Measurements from ENCODE around the gene SDF4. TPM values are rescaled to one million over a fixed set of nuclear protein-coding genes. Genes with fewer than 3 reads are reported as not detected.

Gene SDF4
- total and polyA plus RNA-seq, 2 donors (not counting 1 experiment from before 2014, with no cell fraction given) = 100 to 143 TPM

- H4K20me1 ChIP-seq (ENCODE audit: control insufficient read depth, insufficient read depth, low read length, poor library complexity, severe bottlenecking) = peaks cover 7% of the 10 kb centered on the region
- H3K27me3 ChIP-seq (replicated peaks in 1 of 4; ENCODE audit: control extremely low read depth in 1 of 4, control insufficient read depth in 3 of 4, insufficient read depth in 4 of 4, low read length in 3 of 4) = peaks cover 0 to 40% (median 8%) of the 10 kb centered on the region in 4 experiments
- no peak overlapping the region for H3K9ac ChIP-seq (ENCODE audit: low read length)
- no peak overlapping the region for H3K4me3 ChIP-seq (ENCODE audit: control extremely low read depth in 1 of 5, extremely low read depth in 1 of 5, insufficient read depth in 1 of 5, low read depth in 2 of 5, low read length in 4 of 5)
- DNase-seq (no peak), ATAC-seq (ENCODE audit: low read depth) (no peak)
- no peaks in the 10 kb centered on the region for H3K79me2 ChIP-seq (ENCODE audit: control insufficient read depth, insufficient read depth, low read length)
- POLR2A ChIA-PET = interaction anchor here (0.8 kb wide), 1 partner anchor 10 kb away, joined by 4 read pairs; no protein-coding TSS in a partner anchor
- peaks cover 0 to 5% (median 0%) of the 10 kb centered on the region in 3 donors for H3K9me3 ChIP-seq (ENCODE audit: control extremely low read depth in 1 of 3, control insufficient read depth in 2 of 3, insufficient read depth in 1 of 3, low read length in 2 of 3)
- H3K4me3 Mint-ChIP-seq = no peak overlapping the region
- H3K4me1 ChIP-seq (ENCODE audit: control insufficient read depth in 2 of 2, insufficient read depth in 2 of 2, low read length in 2 of 2) = peaks cover 13 to 15% of the 10 kb centered on the region in 2 donors
- WGBS (ENCODE audit: insufficient coverage) = 68% methylated on average over 27 of the region's 30 CpGs
- no peaks in the 10 kb centered on the region for H3K27me3 Mint-ChIP-seq
- no peak overlapping the region for H3K27ac Mint-ChIP-seq
- H3K4me2 ChIP-seq (replicated peaks; ENCODE audit: low read depth, low read length, poor library complexity, severe bottlenecking) = no peak overlapping the region
- H3K36me3 ChIP-seq (replicated peaks in 1 of 2; ENCODE audit: control extremely low read depth in 1 of 2, control insufficient read depth in 1 of 2, extremely low read depth in 1 of 2, insufficient read depth in 2 of 2, low read length in 1 of 2) = peaks cover 0 to 2% of the 10 kb centered on the region in 2 experiments
- H2AFZ ChIP-seq (ENCODE audit: insufficient read depth, low read depth, low read length, poor library complexity, severe bottlenecking) = no peak overlapping the region
- CTCF ChIA-PET = interaction anchor here (2.8 kb wide), 1 partner anchor 117 kb away, joined by 19 read pairs; no protein-coding TSS in a partner anchor
- intact Hi-C loops (cut with micrococcal nuclease) = loop anchor here (10.0 kb wide), 1 partner anchor 205 kb away; no protein-coding TSS in a partner anchor
- no peak overlapping the region for H3K27ac ChIP-seq (ENCODE audit: low read length in 2 of 2)
- no peaks in the 10 kb centered on the region for H3K9me3 Mint-ChIP-seq (ENCODE audit: insufficient read depth)
- no peak for TF ChIP-seq EZH2 (IDR thresholded peaks at IDR 0.05; ENCODE audit: borderline replicate concordance, insufficient read depth, low read depth, low read length, poor library complexity, severe bottlenecking)
- TF ChIP-seq CTCF (IDR thresholded peaks at IDR 0.05) = no peak
- H3K4me1 Mint-ChIP-seq = peaks cover 11% of the 10 kb centered on the region
Measured at GRCh38 chr1:1239614-1240347, 8.0 kb upstream of the SDF4 start.

GRCh38 chr1:1239227-1239613 lies 7.4 kb upstream of the SDF4 start:
- 78% methylated on average over 15 of the region's 15 CpGs for WGBS (ENCODE audit: insufficient coverage)
- ATAC-seq (ENCODE audit: low read depth) = no peak
- Histone ChIP-seq H3K27me3 (replicated peaks in 1 of 4; ENCODE audit: control extremely low read depth in 1 of 4, control insufficient read depth in 3 of 4, insufficient read depth in 4 of 4, low read length in 3 of 4) (peaks cover 0 to 40% (median 8%) of the 10 kb centered on the region in 4 experiments), H2AFZ (ENCODE audit: insufficient read depth, low read depth, low read length, poor library complexity, severe bottlenecking) (no peak overlapping the region), H4K20me1 (ENCODE audit: control insufficient read depth, insufficient read depth, low read length, poor library complexity, severe bottlenecking) (peaks cover 12% of the 10 kb centered on the region), H3K9ac (ENCODE audit: low read length) (no peak overlapping the region), H3K36me3 (replicated peaks in 1 of 2; ENCODE audit: control extremely low read depth in 1 of 2, control insufficient read depth in 1 of 2, extremely low read depth in 1 of 2, insufficient read depth in 2 of 2, low read length in 1 of 2) (peaks cover 0 to 2% of the 10 kb centered on the region in 2 experiments), H3K9me3 (ENCODE audit: control extremely low read depth in 1 of 3, control insufficient read depth in 2 of 3, insufficient read depth in 1 of 3, low read length in 2 of 3) (peaks cover 0 to 5% (median 0%) of the 10 kb centered on the region in 3 donors), H3K27ac (ENCODE audit: low read length in 2 of 2) (no peak overlapping the region), H3K4me2 (replicated peaks; ENCODE audit: low read depth, low read length, poor library complexity, severe bottlenecking) (no peak overlapping the region), H3K4me3 (ENCODE audit: control extremely low read depth in 1 of 5, extremely low read depth in 1 of 5, insufficient read depth in 1 of 5, low read depth in 2 of 5, low read length in 4 of 5) (no peak overlapping the region), H3K4me1 (ENCODE audit: control insufficient read depth in 2 of 2, insufficient read depth in 2 of 2, low read length in 2 of 2) (peaks cover 13 to 15% of the 10 kb centered on the region in 2 donors), H3K79me2 (ENCODE audit: control insufficient read depth, insufficient read depth, low read length) (peaks cover 4% of the 10 kb centered on the region)
- intact Hi-C loops (cut with micrococcal nuclease) = loop anchor here (10.0 kb wide), 1 partner anchor 204 kb away; no protein-coding TSS in a partner anchor
- ChIA-PET POLR2A (no interaction called here), CTCF (interaction anchor here (2.8 kb wide), 1 partner anchor 117 kb away, joined by 19 read pairs; no protein-coding TSS in a partner anchor)
- TF ChIP-seq EZH2 (IDR thresholded peaks at IDR 0.05; ENCODE audit: borderline replicate concordance, insufficient read depth, low read depth, low read length, poor library complexity, severe bottlenecking) (no peak), CTCF (IDR thresholded peaks at IDR 0.05) (no peak)
- no peaks in the 10 kb centered on the region for H3K27me3 Mint-ChIP-seq
- peaks cover 15% of the 10 kb centered on the region for H3K4me1 Mint-ChIP-seq
- H3K27ac Mint-ChIP-seq = no peak overlapping the region
- H3K9me3 Mint-ChIP-seq (ENCODE audit: insufficient read depth) = no peaks in the 10 kb centered on the region
- DNase-seq = no peak
- no peak overlapping the region for H3K4me3 Mint-ChIP-seq

Measured in B cell (primary cell).